Measurements from ENCODE around the gene GKN2.

DNA sequence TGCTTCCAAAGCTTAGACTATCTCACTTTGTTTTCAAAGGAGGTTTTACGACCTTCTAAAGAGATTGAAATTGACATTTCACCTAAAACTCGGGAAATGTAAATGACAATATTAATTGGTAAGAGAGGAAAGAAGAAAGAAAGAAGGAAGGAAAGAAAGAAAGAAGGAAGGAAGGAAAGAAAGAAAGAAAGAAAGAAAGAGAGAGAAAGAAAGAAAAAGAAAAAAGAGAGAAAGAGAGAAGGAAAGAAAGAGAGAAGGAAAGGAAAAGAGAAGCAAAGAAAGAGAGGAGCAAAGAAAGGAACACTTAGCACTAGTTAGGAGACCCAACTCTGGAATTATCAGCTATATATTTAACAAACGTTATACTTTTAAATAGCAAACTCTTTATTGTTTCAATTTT lies 25.4 kb upstream of the GKN2 start:
- TF ChIP-seq POLR2A (IDR thresholded peaks at IDR 0.05): no peak
- TF ChIP-seq EP300 (IDR thresholded peaks at IDR 0.05): no peak
- TF ChIP-seq, protein P1, sequence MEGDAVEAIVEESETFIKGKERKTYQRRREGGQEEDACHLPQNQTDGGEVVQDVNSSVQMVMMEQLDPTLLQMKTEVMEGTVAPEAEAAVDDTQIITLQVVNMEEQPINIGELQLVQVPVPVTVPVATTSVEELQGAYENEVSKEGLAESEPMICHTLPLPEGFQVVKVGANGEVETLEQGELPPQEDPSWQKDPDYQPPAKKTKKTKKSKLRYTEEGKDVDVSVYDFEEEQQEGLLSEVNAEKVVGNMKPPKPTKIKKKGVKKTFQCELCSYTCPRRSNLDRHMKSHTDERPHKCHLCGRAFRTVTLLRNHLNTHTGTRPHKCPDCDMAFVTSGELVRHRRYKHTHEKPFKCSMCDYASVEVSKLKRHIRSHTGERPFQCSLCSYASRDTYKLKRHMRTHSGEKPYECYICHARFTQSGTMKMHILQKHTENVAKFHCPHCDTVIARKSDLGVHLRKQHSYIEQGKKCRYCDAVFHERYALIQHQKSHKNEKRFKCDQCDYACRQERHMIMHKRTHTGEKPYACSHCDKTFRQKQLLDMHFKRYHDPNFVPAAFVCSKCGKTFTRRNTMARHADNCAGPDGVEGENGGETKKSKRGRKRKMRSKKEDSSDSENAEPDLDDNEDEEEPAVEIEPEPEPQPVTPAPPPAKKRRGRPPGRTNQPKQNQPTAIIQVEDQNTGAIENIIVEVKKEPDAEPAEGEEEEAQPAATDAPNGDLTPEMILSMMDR (IDR thresholded peaks at IDR 0.05): no peak

Data from stomach (tissue), 4 donors.